Tibial nerve (tissue), 4 donors: ENCODE results near the gene LGALS12. TPM values are rescaled to one million over a fixed set of nuclear protein-coding genes. Genes with fewer than 3 reads are reported as not detected.

ENCODE experiments used
- DNase-seq, 2 donors: peaks; one replicate each; pipeline ENCODE4 v3.0.0-alpha.2; 2019; ENCODE audit warnings: low spot score in 2 of 2
- H3K27ac ChIP-seq, 4 donors: fragments of 200-600 bp; sonication (generic) in 3 of 4; one replicate each; pipeline ENCODE4 v1.5.1; 2017 to 2019; ENCODE audit warnings: mild to moderate bottlenecking in 1 of 4
- H3K27me3 ChIP-seq, 2 donors: fragments of 200-600 bp; sonication (generic) in 1 of 2; one replicate each; pipeline versions ENCODE4 v1.5.1 to v1.6.0; 2017 to 2019
- H3K36me3 ChIP-seq, 3 donors: fragments of 200-600 bp; sonication (generic); one replicate each; pipeline ENCODE4 v1.5.1; 2018 to 2019
- H3K4me1 ChIP-seq, 4 donors: fragments of 200-600 bp; sonication (generic) in 3 of 4; one replicate each; pipeline ENCODE4 v1.5.1; 2017 to 2019
- H3K4me3 ChIP-seq, 4 donors: fragments of 200-600 bp; sonication (generic) in 3 of 4; one replicate each; pipeline ENCODE4 v1.5.1; 2017 to 2019; ENCODE audit warnings: mild to moderate bottlenecking in 1 of 4, moderate library complexity in 1 of 4
- H3K9me3 ChIP-seq, 4 donors: fragments of 200-600 bp; sonication (generic) in 3 of 4; one replicate each; pipeline ENCODE4 v1.5.1; 2017 to 2019
- EP300 ChIP-seq, 2 donors: sonication (generic); formaldehyde crosslinking; IDR thresholded peaks; one replicate each; pipeline ENCODE4 v1.6.1; 2017; ENCODE audit warnings: antibody characterized with exemption in 2 of 2, mild to moderate bottlenecking in 1 of 2
- POLR2A ChIP-seq, 2 donors: fragments of 450-650 bp; IDR thresholded peaks; one replicate each; pipeline ENCODE4 v1.6.1; 2017; ENCODE audit warnings: antibody characterized with exemption in 2 of 2, mild to moderate bottlenecking in 2 of 2, moderate library complexity in 2 of 2
- WGBS, 2 donors: methylation state at CpG; one replicate each; pipeline ENCODE4 v1.1.5; 2018; 5-methylcytosine and 5-hydroxymethylcytosine counted together
- total RNA-seq, 4 donors: library from RNA; depleted of rRNA; stranded (reverse); fragments of >200 nt; gene quantifications; one replicate each; pipeline ENCODE4 v1.1.0, GENCODE V29; 2016
- TF ChIP-seq, protein P1 (sequence below), 5 experiments: fragments of 200-600 bp in 3 of 5; fragments of 450-650 bp in 2 of 5; sonication (generic) in 3 of 5; IDR thresholded peaks; one replicate each; pipeline ENCODE4 v1.5.1; 2016 to 2019; ENCODE audit warnings: antibody characterized with exemption in 5 of 5, mild to moderate bottlenecking in 3 of 5, moderate library complexity in 2 of 5

The LGALS12 gene
- total RNA-seq, 4 donors from 2014 or later, result 7.3 to 32.7 (median 14.9) TPM

DNA sequence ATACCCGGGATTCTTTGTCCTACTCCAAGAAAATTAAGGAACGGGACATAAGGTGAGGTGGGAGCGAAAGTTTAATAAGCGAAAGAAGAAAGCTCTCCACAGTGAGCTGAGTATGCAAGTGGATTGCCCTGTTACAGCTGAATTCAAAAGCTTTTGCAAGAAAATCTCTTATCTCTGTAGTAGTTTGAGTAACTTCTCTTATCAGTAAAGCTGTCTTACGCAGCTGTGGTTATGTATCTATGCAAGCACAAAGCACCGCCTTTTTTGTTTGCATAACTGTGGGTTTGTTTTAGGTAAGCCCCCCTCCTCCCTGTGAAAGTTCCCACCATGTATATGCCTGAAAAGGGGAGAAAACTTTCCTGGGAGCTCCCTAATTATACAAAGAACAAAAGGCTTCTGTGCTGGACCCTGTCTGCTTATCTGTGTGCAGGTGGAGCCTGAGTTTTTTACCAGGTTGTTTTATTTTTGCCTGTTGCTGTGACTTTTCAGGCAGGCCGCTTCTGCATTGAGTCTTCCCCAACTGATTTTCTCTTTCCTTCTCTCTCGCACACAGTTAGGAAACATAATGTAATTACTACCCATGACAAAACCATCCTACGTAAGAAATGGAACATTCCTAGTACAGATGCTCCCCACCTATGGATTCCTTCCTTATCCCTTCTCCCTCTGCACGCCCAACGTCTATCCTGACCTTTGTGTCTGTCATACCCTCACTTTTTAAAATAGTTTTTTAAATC is 14.1 kb upstream of the LGALS12 start:
- Histone ChIP-seq H3K27me3 (no peaks in the 10 kb centered on the region), H3K4me3 (peak overlapping the region; percentile 37 to 64 (median 56)), H3K36me3 (no peaks in the 10 kb centered on the region), H3K9me3 (no peaks in the 10 kb centered on the region), H3K27ac (peak overlapping the region; percentile 63 to 94 (median 86)), H3K4me1 (peaks cover 0 to 39% (median 6%) of the 10 kb centered on the region in 4 donors)
- WGBS, 2 donors, result 44 to 47% methylated on average over 11 of the region's 11 CpGs
- TF ChIP-seq POLR2A (IDR thresholded peaks at IDR 0.05) (no peak), EP300 (IDR thresholded peaks at IDR 0.05) (no peak)
- TF ChIP-seq, protein P1, sequence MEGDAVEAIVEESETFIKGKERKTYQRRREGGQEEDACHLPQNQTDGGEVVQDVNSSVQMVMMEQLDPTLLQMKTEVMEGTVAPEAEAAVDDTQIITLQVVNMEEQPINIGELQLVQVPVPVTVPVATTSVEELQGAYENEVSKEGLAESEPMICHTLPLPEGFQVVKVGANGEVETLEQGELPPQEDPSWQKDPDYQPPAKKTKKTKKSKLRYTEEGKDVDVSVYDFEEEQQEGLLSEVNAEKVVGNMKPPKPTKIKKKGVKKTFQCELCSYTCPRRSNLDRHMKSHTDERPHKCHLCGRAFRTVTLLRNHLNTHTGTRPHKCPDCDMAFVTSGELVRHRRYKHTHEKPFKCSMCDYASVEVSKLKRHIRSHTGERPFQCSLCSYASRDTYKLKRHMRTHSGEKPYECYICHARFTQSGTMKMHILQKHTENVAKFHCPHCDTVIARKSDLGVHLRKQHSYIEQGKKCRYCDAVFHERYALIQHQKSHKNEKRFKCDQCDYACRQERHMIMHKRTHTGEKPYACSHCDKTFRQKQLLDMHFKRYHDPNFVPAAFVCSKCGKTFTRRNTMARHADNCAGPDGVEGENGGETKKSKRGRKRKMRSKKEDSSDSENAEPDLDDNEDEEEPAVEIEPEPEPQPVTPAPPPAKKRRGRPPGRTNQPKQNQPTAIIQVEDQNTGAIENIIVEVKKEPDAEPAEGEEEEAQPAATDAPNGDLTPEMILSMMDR (IDR thresholded peaks at IDR 0.05), result no peak
- no peak for DNase-seq

GRCh38 chr11:63492441-63492840 is 13.4 kb upstream of the LGALS12 start:
- TF ChIP-seq POLR2A (IDR thresholded peaks at IDR 0.05), result no peak
- TF ChIP-seq, protein P1 (IDR thresholded peaks at IDR 0.05), result no peak
- TF ChIP-seq EP300 (IDR thresholded peaks at IDR 0.05), result no peak
- WGBS, 2 donors, result 97 to 100% methylated on average over 1 of the region's 1 CpG
- DNase-seq, result no peak
- Histone ChIP-seq H3K4me1 (peaks cover 0 to 39% (median 6%) of the 10 kb centered on the region in 4 donors), H3K27me3 (no peaks in the 10 kb centered on the region), H3K36me3 (no peaks in the 10 kb centered on the region), H3K27ac (peak overlapping the region in 2 of 4 donors; percentile 89 to 94), H3K9me3 (no peaks in the 10 kb centered on the region), H3K4me3 (no peak overlapping the region)

- Histone ChIP-seq H3K4me1 (peaks cover 0 to 38% (median 6%) of the 10 kb centered on the region in 4 donors), H3K27me3 (no peaks in the 10 kb centered on the region), H3K27ac (no peak overlapping the region), H3K4me3 (no peak overlapping the region), H3K36me3 (no peaks in the 10 kb centered on the region), H3K9me3 (no peaks in the 10 kb centered on the region)
- TF ChIP-seq POLR2A (IDR thresholded peaks at IDR 0.05), result no peak
- TF ChIP-seq EP300 (IDR thresholded peaks at IDR 0.05), result no peak
- TF ChIP-seq, protein P1 (IDR thresholded peaks at IDR 0.05), result no peak
- 93 to 97% methylated on average over 1 of the region's 1 CpG for WGBS, 2 donors
- no peak for DNase-seq
Observed at GRCh38 chr11:63493127-63493526, 12.8 kb upstream of the LGALS12 start.

GRCh38 chr11:63494975-63495374 is 10.9 kb upstream of the LGALS12 start:
- WGBS, 2 donors, result 90 to 94% methylated on average over 6 of the region's 6 CpGs

DNA sequence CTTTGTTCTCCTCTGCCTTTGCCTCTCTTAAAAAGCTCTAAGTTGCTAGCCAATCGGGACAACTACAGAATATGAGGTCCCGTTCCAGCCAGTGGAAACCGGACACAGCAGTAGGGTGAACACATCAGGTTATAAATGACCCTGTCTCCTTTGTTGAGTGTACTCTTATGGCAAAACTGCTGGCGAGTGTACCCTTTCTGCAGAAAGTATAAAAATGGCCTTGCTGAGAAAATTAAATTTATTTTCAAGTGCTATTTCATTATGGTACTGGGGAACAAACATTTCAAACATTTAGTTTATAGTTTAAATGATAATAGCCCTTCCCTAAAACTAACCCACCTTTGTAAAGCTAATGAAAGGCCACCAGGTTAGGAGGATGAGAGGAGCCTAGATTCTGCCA is 6.0 kb upstream of the LGALS12 start:
- Histone ChIP-seq H3K36me3 (no peaks in the 10 kb centered on the region), H3K27ac (no peak overlapping the region), H3K9me3 (peaks cover 0 to 17% (median 1%) of the 10 kb centered on the region in 4 donors), H3K27me3 (no peaks in the 10 kb centered on the region), H3K4me3 (no peak overlapping the region), H3K4me1 (peaks cover 0 to 11% (median 2%) of the 10 kb centered on the region in 4 donors)
- DNase-seq, result no peak
- TF ChIP-seq POLR2A (IDR thresholded peaks at IDR 0.05) (no peak), EP300 (IDR thresholded peaks at IDR 0.05) (no peak)
- TF ChIP-seq, protein P1 (IDR thresholded peaks at IDR 0.05), result no peak
- 91 to 96% methylated on average over 4 of the region's 4 CpGs for WGBS, 2 donors

More at GRCh38 chr11:63494975-63495374, 10.9 kb upstream of the LGALS12 start:
- Histone ChIP-seq H3K9me3 (peaks cover 0 to 7% (median 0%) of the 10 kb centered on the region in 4 donors), H3K27me3 (no peaks in the 10 kb centered on the region), H3K27ac (no peak overlapping the region), H3K4me1 (peaks cover 0 to 19% (median 2%) of the 10 kb centered on the region in 4 donors), H3K4me3 (no peak overlapping the region), H3K36me3 (no peaks in the 10 kb centered on the region)
- no peak for DNase-seq
- TF ChIP-seq, protein P1 (IDR thresholded peaks at IDR 0.05), result no peak
- TF ChIP-seq EP300 (IDR thresholded peaks at IDR 0.05), result no peak
- TF ChIP-seq POLR2A (IDR thresholded peaks at IDR 0.05), result no peak
